Measurements from ENCODE around the gene OPRPN. TPM values are rescaled to one million over a fixed set of nuclear protein-coding genes. Genes with fewer than 3 reads are reported as not detected.

The OPRPN gene, protein sequence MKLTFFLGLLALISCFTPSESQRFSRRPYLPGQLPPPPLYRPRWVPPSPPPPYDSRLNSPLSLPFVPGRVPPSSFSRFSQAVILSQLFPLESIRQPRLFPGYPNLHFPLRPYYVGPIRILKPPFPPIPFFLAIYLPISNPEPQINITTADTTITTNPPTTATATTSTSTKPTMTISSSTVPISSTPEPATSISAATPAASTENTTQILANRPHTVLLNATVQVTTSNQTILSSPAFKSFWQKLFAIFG
- polyA plus RNA-seq: not detected
- long read RNA-seq, donor 1: 0 reads
- long read RNA-seq, donor 2: 0 reads
- long read RNA-seq, donor 3: 0 reads
- long read RNA-seq, donor 4: 0 reads
- long read RNA-seq, donor 5: 0 reads
- long read RNA-seq, donor 6: 0 reads
- long read RNA-seq, donor 7: 0 reads
- long read RNA-seq, donor 8: 0 reads
- long read RNA-seq, donor 9: 0 reads
- long read RNA-seq, donor 10: 0 reads
- long read RNA-seq, donor 11: 0 reads

DNA sequence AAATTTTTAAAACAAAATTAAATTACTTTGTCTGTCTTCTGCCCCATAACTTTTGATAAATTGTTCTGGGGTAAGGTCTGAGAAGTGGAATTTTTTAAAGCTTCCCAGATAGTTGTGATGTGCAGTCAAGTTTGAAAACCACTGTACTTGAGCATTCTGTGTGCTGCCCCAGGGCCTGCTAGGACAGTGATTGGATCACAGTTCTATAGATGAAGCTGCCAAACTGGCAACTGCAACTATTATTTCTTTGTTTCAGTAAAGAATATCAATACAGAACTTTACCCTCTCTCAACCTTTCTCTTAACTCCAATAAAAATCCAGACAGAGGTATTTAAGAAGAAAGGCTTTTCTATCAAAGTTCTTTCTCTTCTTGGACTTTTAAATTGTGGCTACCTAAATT, at the start of gene OPRPN:
OPRPN (plus strand) TSS at position 361 of the 400 bp plus-strand sequence. CDS start 1,346 bp downstream, outside the sequence.
- no peak within 1 kb of the TSS for H3K4me3 ChIP-seq (ENCODE audit: low read length)
- H3K4me1 ChIP-seq (ENCODE audit: control insufficient read depth, insufficient read depth, low read length): no peaks in the 10 kb centered on the region
- no peak within 1 kb of the TSS for H3K27ac ChIP-seq (ENCODE audit: low read length)
- H3K36me3 ChIP-seq (ENCODE audit: control insufficient read depth, insufficient read depth, low read length): no peaks in the 10 kb centered on the region
- no peaks in the 10 kb centered on the region for H3K9me3 ChIP-seq (ENCODE audit: control insufficient read depth, low read depth, low read length)
- DNase-seq: no peak
- H3K27me3 ChIP-seq (ENCODE audit: control insufficient read depth, insufficient read depth, low read length): no peaks in the 10 kb centered on the region

GRCh38 chr4:70356185-70356584, 41.6 kb upstream of the OPRPN start:
- H3K4me1 ChIP-seq (ENCODE audit: control insufficient read depth, insufficient read depth, low read length): no peaks in the 10 kb centered on the region
- no peak for DNase-seq
- no peak overlapping the region for H3K4me3 ChIP-seq (ENCODE audit: low read length)
- no peaks in the 10 kb centered on the region for H3K36me3 ChIP-seq (ENCODE audit: control insufficient read depth, insufficient read depth, low read length)
- no peak overlapping the region for H3K27ac ChIP-seq (ENCODE audit: low read length)
- no CpG with 5 or more reads among the region's 1 CpG for WGBS (ENCODE audit: insufficient coverage, low lambda C conversion rate)
- H3K9me3 ChIP-seq (ENCODE audit: control insufficient read depth, low read depth, low read length): no peaks in the 10 kb centered on the region
- no peaks in the 10 kb centered on the region for H3K27me3 ChIP-seq (ENCODE audit: control insufficient read depth, insufficient read depth, low read length)

- no peaks in the 10 kb centered on the region for H3K36me3 ChIP-seq (ENCODE audit: control insufficient read depth, insufficient read depth, low read length)
- no peak overlapping the region for H3K27ac ChIP-seq (ENCODE audit: low read length)
- 65% methylated on average over 2 of the region's 3 CpGs for WGBS (ENCODE audit: insufficient coverage, low lambda C conversion rate)
- DNase-seq: no peak
- H3K4me1 ChIP-seq (ENCODE audit: control insufficient read depth, insufficient read depth, low read length): no peaks in the 10 kb centered on the region
- no peaks in the 10 kb centered on the region for H3K9me3 ChIP-seq (ENCODE audit: control insufficient read depth, low read depth, low read length)
- no peak overlapping the region for H3K4me3 ChIP-seq (ENCODE audit: low read length)
- no peaks in the 10 kb centered on the region for H3K27me3 ChIP-seq (ENCODE audit: control insufficient read depth, insufficient read depth, low read length)
Observed at GRCh38 chr4:70359115-70359661, 38.6 kb upstream of the OPRPN start.

DNA sequence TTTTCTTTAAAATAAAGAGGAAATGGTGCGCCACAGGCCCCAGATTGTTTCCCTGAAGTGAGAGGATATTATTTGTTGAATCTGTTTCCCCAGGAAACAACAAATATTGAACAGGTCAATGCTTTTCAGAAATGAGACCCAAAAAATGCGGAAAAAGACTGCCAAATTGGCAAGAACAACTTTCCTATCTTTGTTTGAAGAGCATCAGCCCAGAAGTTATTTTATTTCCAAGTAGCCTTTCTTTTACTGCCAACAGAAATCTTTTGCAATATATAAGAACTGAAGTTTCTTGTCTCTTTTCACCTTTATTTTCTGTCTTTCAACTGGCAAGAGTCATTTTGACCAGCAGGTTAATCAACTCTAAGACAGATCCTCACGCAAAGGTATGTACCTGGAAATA, 37.3 kb upstream of the OPRPN start, which contains the start of gene SMR3A:
SMR3A (plus strand) TSS at position 301 of the 400 bp plus-strand sequence. CDS start 1,356 bp downstream, outside the sequence.
- Histone ChIP-seq H3K27me3 (ENCODE audit: control insufficient read depth, insufficient read depth, low read length) (no peaks in the 10 kb centered on the region), H3K4me3 (ENCODE audit: low read length) (no peak within 1 kb of the TSS), H3K36me3 (ENCODE audit: control insufficient read depth, insufficient read depth, low read length) (no peaks in the 10 kb centered on the region), H3K4me1 (ENCODE audit: control insufficient read depth, insufficient read depth, low read length) (no peaks in the 10 kb centered on the region), H3K9me3 (ENCODE audit: control insufficient read depth, low read depth, low read length) (no peaks in the 10 kb centered on the region), H3K27ac (ENCODE audit: low read length) (no peak within 1 kb of the TSS)
- DNase-seq: no peak
- 86% methylated on average over 1 of the region's 3 CpGs for WGBS (ENCODE audit: insufficient coverage, low lambda C conversion rate)

DNA sequence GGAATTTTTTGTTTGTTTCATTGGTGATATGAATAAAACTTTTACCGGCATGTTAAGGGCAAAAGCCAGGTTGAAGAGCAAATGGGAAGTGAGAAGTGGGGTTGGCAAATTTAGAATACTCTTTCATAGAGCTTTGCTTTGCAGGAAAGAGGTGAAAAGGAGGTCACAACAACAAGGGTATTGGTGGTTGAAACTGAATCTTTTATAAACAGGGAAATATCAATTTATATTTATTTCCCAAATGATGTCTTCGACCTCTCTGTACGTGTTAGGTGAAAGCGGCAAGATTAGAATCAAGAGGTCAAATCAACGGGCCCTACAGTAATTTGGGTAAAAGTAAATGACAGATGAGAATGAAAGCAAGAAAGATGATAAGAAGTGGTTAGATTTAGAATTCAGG, 33.7 kb upstream of the OPRPN start:
- WGBS (ENCODE audit: insufficient coverage, low lambda C conversion rate): 80% methylated on average over 4 of the region's 5 CpGs
- no peak for DNase-seq
- Histone ChIP-seq H3K27me3 (ENCODE audit: control insufficient read depth, insufficient read depth, low read length) (no peaks in the 10 kb centered on the region), H3K36me3 (ENCODE audit: control insufficient read depth, insufficient read depth, low read length) (no peaks in the 10 kb centered on the region), H3K4me3 (ENCODE audit: low read length) (no peak overlapping the region), H3K4me1 (ENCODE audit: control insufficient read depth, insufficient read depth, low read length) (no peaks in the 10 kb centered on the region), H3K27ac (ENCODE audit: low read length) (no peak overlapping the region), H3K9me3 (ENCODE audit: control insufficient read depth, low read depth, low read length) (no peaks in the 10 kb centered on the region)

DNA sequence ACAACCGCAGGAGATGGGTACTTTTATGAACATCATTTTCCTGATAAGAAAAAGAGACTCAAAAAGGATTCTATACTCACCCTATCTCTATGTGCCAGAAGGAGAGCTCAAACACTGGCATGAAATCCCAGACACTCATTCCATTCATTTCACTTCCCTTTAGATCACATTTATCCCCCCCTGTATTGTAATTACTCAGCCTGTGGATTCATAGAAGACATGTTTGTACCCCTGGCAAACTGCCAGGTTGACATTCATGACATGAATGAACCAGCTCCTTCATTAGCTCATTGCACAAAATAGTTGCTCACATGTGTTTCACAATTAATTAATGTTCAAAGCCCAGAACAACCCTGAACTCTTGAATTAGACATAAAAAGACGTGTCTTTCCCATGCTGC, 32.3 kb upstream of the OPRPN start:
- WGBS (ENCODE audit: insufficient coverage, low lambda C conversion rate): 20% methylated on average over 1 of the region's 2 CpGs
- Histone ChIP-seq H3K9me3 (ENCODE audit: control insufficient read depth, low read depth, low read length) (no peaks in the 10 kb centered on the region), H3K4me1 (ENCODE audit: control insufficient read depth, insufficient read depth, low read length) (no peaks in the 10 kb centered on the region), H3K27me3 (ENCODE audit: control insufficient read depth, insufficient read depth, low read length) (no peaks in the 10 kb centered on the region), H3K27ac (ENCODE audit: low read length) (no peak overlapping the region), H3K4me3 (ENCODE audit: low read length) (no peak overlapping the region), H3K36me3 (ENCODE audit: control insufficient read depth, insufficient read depth, low read length) (no peaks in the 10 kb centered on the region)
- no peak for DNase-seq

GRCh38 chr4:70367813-70368212, 29.9 kb upstream of the OPRPN start:
- Histone ChIP-seq H3K4me3 (ENCODE audit: low read length) (no peak overlapping the region), H3K36me3 (ENCODE audit: control insufficient read depth, insufficient read depth, low read length) (no peaks in the 10 kb centered on the region), H3K27me3 (ENCODE audit: control insufficient read depth, insufficient read depth, low read length) (no peaks in the 10 kb centered on the region), H3K4me1 (ENCODE audit: control insufficient read depth, insufficient read depth, low read length) (no peaks in the 10 kb centered on the region), H3K9me3 (ENCODE audit: control insufficient read depth, low read depth, low read length) (no peaks in the 10 kb centered on the region), H3K27ac (ENCODE audit: low read length) (no peak overlapping the region)
- DNase-seq: no peak
- WGBS (ENCODE audit: insufficient coverage, low lambda C conversion rate): 100% methylated on average over 1 of the region's 1 CpG

DNA sequence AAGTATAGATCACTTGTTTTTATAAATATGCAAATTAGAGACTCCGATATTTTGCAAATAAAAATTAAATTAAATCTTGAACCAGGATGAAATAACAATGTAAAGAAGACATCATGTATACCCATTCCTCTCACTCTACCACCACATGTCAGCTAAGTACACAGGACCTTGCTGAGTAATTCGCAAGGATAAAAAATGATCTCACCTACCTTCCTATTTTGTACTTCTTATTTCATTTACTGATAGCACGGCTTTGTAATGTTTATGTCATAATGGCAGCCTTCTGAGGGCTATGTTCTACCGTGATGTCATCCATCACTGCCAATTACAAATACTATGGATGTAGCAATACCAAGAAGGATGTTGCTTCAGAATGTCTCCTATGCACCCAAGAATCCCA, 25.8 kb upstream of the OPRPN start:
- H3K4me3 ChIP-seq (ENCODE audit: low read length): no peak overlapping the region
- H3K36me3 ChIP-seq (ENCODE audit: control insufficient read depth, insufficient read depth, low read length): no peaks in the 10 kb centered on the region
- no peaks in the 10 kb centered on the region for H3K27me3 ChIP-seq (ENCODE audit: control insufficient read depth, insufficient read depth, low read length)
- WGBS (ENCODE audit: insufficient coverage, low lambda C conversion rate): 92% methylated on average over 2 of the region's 4 CpGs
- no peaks in the 10 kb centered on the region for H3K9me3 ChIP-seq (ENCODE audit: control insufficient read depth, low read depth, low read length)
- no peak for DNase-seq
- no peaks in the 10 kb centered on the region for H3K4me1 ChIP-seq (ENCODE audit: control insufficient read depth, insufficient read depth, low read length)
- H3K27ac ChIP-seq (ENCODE audit: low read length): no peak overlapping the region

GRCh38 chr4:70372760-70373159, 25.0 kb upstream of the OPRPN start:
- Histone ChIP-seq H3K27ac (ENCODE audit: low read length) (no peak overlapping the region), H3K27me3 (ENCODE audit: control insufficient read depth, insufficient read depth, low read length) (no peaks in the 10 kb centered on the region), H3K4me3 (ENCODE audit: low read length) (no peak overlapping the region), H3K9me3 (ENCODE audit: control insufficient read depth, low read depth, low read length) (no peaks in the 10 kb centered on the region), H3K4me1 (ENCODE audit: control insufficient read depth, insufficient read depth, low read length) (no peaks in the 10 kb centered on the region), H3K36me3 (ENCODE audit: control insufficient read depth, insufficient read depth, low read length) (no peaks in the 10 kb centered on the region)
- no CpG with 5 or more reads among the region's 3 CpGs for WGBS (ENCODE audit: insufficient coverage, low lambda C conversion rate)
- no peak for DNase-seq

DNA sequence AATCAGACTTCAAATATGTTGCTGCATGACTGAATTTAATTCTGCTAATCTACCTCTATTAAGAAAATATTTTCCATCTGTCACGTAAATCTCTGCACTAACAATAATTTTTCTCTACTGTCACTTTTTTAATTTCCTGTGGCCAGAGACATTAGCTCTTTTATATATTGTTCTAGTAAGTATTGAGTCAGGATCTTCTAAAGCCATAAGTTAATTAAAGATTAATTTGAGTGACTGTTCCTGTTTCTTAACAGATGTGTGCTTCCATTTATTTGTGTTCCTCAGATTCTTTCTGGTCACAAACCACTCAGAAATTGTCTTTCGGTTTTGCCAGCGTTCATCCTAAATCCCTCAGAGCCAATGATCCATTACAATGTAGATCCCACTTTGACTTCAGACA, 17.2 kb upstream of the OPRPN start:
- Histone ChIP-seq H3K9me3 (ENCODE audit: control insufficient read depth, low read depth, low read length) (no peaks in the 10 kb centered on the region), H3K36me3 (ENCODE audit: control insufficient read depth, insufficient read depth, low read length) (no peaks in the 10 kb centered on the region), H3K4me3 (ENCODE audit: low read length) (no peak overlapping the region), H3K4me1 (ENCODE audit: control insufficient read depth, insufficient read depth, low read length) (no peaks in the 10 kb centered on the region), H3K27me3 (ENCODE audit: control insufficient read depth, insufficient read depth, low read length) (no peaks in the 10 kb centered on the region), H3K27ac (ENCODE audit: low read length) (no peak overlapping the region)
- no peak for DNase-seq
- WGBS (ENCODE audit: insufficient coverage, low lambda C conversion rate): 100% methylated on average over 1 of the region's 3 CpGs

All from large intestine (tissue), 12 donors.